Motor neuron (in vitro differentiated cells): ENCODE results near the gene WDR64. TPM values are rescaled to one million over a fixed set of nuclear protein-coding genes. Genes with fewer than 3 reads are reported as not detected.

Source experiments
- ATAC-seq, 8 experiments: fragments of 200-7000 bp; cut with Tn5 transposase; replicated peaks in 6 of 8; 2 replicates each; pipeline ENCODE4 v1.8.0; 2021; ENCODE audit warnings: mild to moderate bottlenecking in 8 of 8, moderate library complexity in 8 of 8
- H3K27ac ChIP-seq, 2 donors: fragments of 250-450 bp; sonication (Bioruptor Pico); 2 replicates each; pipeline ENCODE4 v1.9.0; 2021; ENCODE audit warnings: antibody characterized with exemption in 2 of 2, mild to moderate bottlenecking in 2 of 2, moderate library complexity in 1 of 2
- H3K4me1 ChIP-seq, 2 donors: fragments of 250-450 bp; sonication (Bioruptor Pico); replicated peaks in 1 of 2; 2 replicates each; pipeline ENCODE4 v1.6.1; 2021; ENCODE audit warnings: antibody characterized with exemption in 2 of 2, mild to moderate bottlenecking in 2 of 2, moderate library complexity in 1 of 2
- H3K4me3 ChIP-seq, 5 donors: fragments of 250-450 bp; sonication (Bioruptor Pico); 2 replicates each; pipeline ENCODE4 v1.9.0; 2021; ENCODE audit warnings: antibody characterized with exemption in 5 of 5, mild to moderate bottlenecking in 5 of 5, moderate library complexity in 4 of 5
- WGBS, 10 experiments: fragments of 450-650 bp; shearing (Covaris generic); methylation state at CpG; one replicate each; pipeline ENCODE4 v1.0.0; 2022; 5-methylcytosine and 5-hydroxymethylcytosine counted together
- in situ Hi-C, 9 experiments: fragments of 400-800 bp; cut with MboI; loops; one replicate each; pipeline ENCODE4 v1.15.0; 2021; ENCODE audit warnings: low sequenced_read_pairs in 9 of 9, low pct_unique_long_range_greater_than_20kb in 2 of 9; ENCODE audit not compliant: unreplicated experiment in 9 of 9
- total RNA-seq, 8 experiments: library from RNA; unstranded; fragments of 300-600 nt; gene quantifications; 2 replicates each; pipeline versions ENCODE4 v1.2.3 to v1.2.4, GENCODE V29; 2022

Gene WDR64
- total RNA-seq, 8 experiments from 2014 or later: 0.05 to 0.85 (median 0.27) TPM; not detected in 4

GRCh38 chr1:241847796-241848685, 196.0 kb downstream of the WDR64 start, which contains the start of gene EXO1:
EXO1 (plus strand) TSS chr1:241848204; CDS start chr1:241850426, 2,222 bp downstream.
- H3K4me1 ChIP-seq: no peaks in the 10 kb centered on the region
- WGBS, 10 experiments: 0 to 3% (median 1%) methylated on average over 1 to 61 of the region's 68 CpGs; no CpG with 5 or more reads in 3 of the 10 experiments
- H3K4me3 ChIP-seq: peak within 1 kb of the TSS; percentile 91 to 99 (median 96)
- in situ Hi-C loops: loop anchor here in 3 of 9 experiments (25.0 kb wide), 1 partner anchor 311 kb away; the partner anchor contains the start of gene KMO (in 3 of the 3)
- peak; percentile 97 to 98 (median 98) for ATAC-seq
- peak within 1 kb of the TSS; percentile 98 to 99 for H3K27ac ChIP-seq

- Histone ChIP-seq H3K27ac (no peak overlapping the region), H3K4me3 (peak overlapping the region; percentile 91 to 99 (median 96)), H3K4me1 (no peaks in the 10 kb centered on the region)
- 0 to 17% (median 3%) methylated on average over 2 to 13 of the region's 13 CpGs; no CpG with 5 or more reads in 2 of the 10 experiments for WGBS, 10 experiments
- ATAC-seq: no peak
- in situ Hi-C loops: loop anchor here in 3 of 9 experiments (25.0 kb wide), 1 partner anchor 312 kb away; the partner anchor contains the start of gene KMO (in 3 of the 3)
Observed at GRCh38 chr1:241848686-241849344, 196.7 kb downstream of the WDR64 start.

DNA sequence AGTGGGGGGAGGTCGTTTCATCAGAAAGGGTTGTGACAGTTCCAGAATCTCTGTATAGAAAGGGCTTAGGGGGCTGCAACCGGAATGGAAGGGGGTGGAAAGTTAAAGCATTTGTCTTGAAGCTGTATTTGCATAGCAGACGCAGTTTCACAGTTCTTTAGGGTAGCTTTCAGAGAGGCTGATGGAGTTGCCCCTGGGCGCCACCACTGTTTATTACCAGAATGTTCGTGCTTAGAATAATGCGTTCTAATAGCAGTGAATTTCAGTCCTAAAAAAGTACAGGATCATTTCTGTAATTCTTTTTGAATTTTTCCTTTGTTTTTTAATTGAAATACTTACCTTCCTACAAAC, 197.2 kb downstream of the WDR64 start:
- Histone ChIP-seq H3K4me1 (no peaks in the 10 kb centered on the region), H3K27ac (no peak overlapping the region), H3K4me3 (peak overlapping the region in 2 of 5 donors; percentile 96 to 97)
- no peak for ATAC-seq
- 0 to 76% (median 13%) methylated on average over 1 to 6 of the region's 6 CpGs for WGBS, 10 experiments
- in situ Hi-C loops: loop anchor here in 3 of 9 experiments (25.0 kb wide), 1 partner anchor 312 kb away; the partner anchor contains the start of gene KMO (in 3 of the 3)

Other genes starting within 250 kb of the WDR64 start
- 100 to 1,000 TPM in 3 of 8 experiments, 10 to 100 TPM in 5; 51.5 to 129 (median 95.5) TPM for gene FH, start 132.5 kb upstream of the WDR64 start, total RNA-seq
- under 1 TPM; 0.05 to 0.57 (median 0.15) TPM for gene KMO, start 119.9 kb upstream of the WDR64 start, total RNA-seq
- 10 to 100 TPM in 7 of 8 experiments, 1 to 10 TPM in 1; 2.7 to 43.0 (median 32.8) TPM for gene CHML, start 11.9 kb upstream of the WDR64 start, total RNA-seq
- gene OPN3, start 11.9 kb upstream of the WDR64 start, total RNA-seq: 10 to 100 TPM in 1 of 8 experiments, 1 to 10 TPM in 7; 1.7 to 16.7 (median 7.1) TPM
- 10 to 100 TPM in 3 of 8 experiments, 1 to 10 TPM in 4, under 1 TPM in 1; 0.92 to 29.6 (median 1.6) TPM for gene EXO1, start 195.9 kb downstream of the WDR64 start, total RNA-seq